GM18526 (cell line): ENCODE results near the gene KIF3A.

Source experiments
- POLR2A ChIP-seq: IDR thresholded peaks from 3 replicates; pipeline ENCODE4 v1.6.1; 2011; ENCODE audit not compliant: insufficient read length; ENCODE audit errors: extremely low read depth

The KIF3A gene

GRCh38 chr5:132659598-132660493 is 77.5 kb downstream of the KIF3A start:
- TF ChIP-seq POLR2A = no peak

DNA sequence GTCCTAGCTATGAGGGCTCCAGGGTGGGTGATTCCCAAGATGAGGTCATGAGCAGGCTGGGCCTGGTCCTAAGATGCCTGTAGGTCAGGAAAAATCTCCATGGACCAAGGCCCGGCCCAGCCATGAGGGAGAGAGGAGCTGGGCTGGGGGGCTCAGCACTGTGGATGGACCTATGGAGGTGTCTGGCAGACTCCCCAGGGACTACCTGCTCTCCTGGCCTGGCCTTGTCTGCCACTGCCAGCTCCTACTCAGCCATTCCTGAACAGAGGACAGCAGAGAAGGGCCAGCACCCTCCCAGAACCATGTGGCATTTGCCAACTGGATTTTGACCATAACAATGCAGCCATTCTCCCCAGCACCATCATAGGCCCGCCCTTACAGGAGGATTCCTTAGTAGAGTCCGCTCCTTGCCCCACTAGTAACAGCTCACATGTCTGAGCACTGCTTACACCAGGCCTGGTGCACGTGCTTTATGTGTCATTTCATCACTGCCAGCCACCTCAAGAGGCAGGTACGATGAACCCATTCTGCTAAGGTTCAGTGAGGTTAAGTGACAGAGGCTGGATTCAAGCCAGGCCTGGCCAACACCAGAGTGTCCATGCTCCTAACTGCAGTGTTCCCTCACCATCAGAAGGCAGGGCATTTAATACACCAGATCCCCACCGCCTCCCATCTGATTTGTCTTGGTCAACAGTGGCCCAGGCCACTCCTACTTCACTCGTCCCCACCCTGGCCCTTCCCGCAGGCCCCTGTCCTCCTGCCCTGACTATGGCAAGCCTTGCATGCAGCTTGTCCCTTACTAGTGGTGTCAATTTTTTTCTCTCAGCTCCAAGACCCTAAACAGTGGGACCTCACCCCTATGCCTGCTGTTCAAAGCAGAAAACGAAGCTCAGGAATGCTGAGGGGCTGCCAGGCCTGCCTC is 78.7 kb downstream of the KIF3A start:
- no peak for TF ChIP-seq POLR2A

- TF ChIP-seq POLR2A = no peak
Observed at GRCh38 chr5:132657676-132658380, 79.5 kb downstream of the KIF3A start, which contains the start of gene IL13. IL13 (plus strand) TSS chr5:132658173; CDS start chr5:132658187, 14 bp downstream.

DNA sequence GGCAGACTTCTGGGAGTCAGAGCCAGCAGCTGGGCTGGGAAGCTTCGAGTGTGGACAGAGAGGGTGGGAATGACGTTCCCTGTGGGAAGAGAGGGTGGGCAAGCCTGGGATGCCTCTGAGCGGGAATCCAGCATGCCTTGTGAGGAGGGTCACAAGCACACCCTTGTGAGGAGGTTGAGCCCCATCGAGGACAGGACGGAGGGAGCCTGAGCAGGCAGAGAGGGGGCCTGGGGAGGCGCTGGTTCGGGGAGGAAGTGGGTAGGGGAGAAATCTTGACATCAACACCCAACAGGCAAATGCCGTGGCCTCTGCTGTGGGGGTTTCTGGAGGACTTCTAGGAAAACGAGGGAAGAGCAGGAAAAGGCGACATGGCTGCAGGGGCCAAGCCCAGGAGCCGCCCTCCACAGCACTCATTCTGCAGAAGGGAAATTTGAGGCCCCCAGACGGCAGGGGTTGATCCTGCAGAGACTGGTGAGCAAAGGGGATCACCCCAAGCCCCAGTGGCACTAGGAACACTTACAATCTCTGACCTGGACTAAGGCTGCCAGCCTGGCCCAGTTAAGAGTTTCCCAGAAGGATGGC is 80.5 kb downstream of the KIF3A start:
- TF ChIP-seq POLR2A = no peak

- TF ChIP-seq POLR2A = no peak
Observed at GRCh38 chr5:132655821-132656773, 81.2 kb downstream of the KIF3A start.

DNA sequence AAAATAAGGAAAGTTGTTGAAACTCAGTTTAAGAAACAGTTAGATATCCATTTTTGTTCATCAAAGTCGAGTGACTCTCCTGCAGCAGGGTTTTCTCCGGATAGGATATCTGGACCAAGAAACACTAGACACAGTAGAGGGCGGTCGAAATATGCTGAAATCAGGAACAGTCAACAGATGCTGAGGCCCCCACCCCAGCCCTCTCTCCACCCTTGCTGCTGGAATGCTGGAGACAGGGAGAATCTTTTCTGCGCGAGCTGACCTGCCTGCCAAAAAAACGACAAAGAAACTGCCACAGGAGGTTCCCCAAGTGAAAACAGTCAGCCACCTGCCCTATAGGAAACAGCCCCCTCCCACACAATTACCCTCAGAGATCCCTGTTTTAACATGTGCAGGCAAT is 83.6 kb downstream of the KIF3A start:
- no peak for TF ChIP-seq POLR2A

- TF ChIP-seq POLR2A = no peak
Observed at GRCh38 chr5:132651838-132652469, 85.4 kb downstream of the KIF3A start.

DNA sequence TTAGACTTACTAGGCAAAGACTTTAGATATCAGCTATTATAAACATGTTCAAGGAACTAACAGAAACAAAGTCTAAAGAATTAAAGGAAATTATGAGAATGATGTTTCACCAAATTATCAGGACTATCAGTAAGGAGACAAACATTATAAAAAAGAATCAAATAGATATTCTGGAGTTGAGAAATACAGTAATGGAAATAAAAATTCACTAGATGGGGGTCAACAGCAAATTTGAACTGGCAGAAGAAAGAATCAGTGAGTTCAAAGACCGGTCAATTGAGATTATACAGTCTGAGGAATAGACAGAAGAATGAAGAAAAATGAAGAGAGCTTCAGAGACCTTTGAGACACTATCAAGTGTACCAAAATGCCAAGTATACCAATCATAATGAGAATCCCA is 89.0 kb downstream of the KIF3A start:
- TF ChIP-seq POLR2A = no peak

- no peak for TF ChIP-seq POLR2A
Observed at GRCh38 chr5:132647473-132647872, 89.9 kb downstream of the KIF3A start.

DNA sequence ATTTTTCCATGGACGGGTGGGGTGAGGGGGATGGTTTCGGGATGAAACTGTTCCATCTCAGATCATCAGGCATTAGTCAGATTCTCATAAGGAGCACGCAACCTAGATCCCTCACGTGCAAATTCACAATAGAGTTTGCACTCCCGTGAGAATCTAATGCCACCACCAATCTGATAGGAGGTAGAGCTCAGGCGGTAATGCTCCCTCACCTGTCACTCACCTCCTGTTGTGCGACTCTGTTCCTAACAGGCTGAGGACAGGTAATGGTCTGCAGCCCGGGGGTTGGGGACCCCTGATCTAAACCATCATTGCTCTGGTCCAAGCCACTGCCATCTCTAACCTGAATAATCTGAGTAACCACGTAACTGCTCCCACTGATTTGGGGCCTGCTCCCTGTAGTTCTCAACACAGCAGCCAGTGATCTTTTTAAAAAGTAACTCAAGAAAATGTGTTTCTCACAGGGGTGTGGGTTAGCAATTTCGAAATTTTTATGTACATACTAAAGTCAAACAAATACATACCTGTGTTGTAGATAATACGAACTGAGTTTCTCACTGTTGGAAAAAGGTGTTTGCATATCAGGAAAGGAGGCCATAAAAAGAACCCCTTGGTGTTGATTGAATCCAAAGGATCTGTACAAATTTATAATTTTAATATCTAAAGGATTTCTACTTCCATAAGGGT is 90.6 kb downstream of the KIF3A start:
- TF ChIP-seq POLR2A = no peak

- TF ChIP-seq POLR2A = no peak
Observed at GRCh38 chr5:132644177-132644576, 93.2 kb downstream of the KIF3A start.
